Activated naive CD4-positive, alpha-beta T cell (primary cell): ENCODE data around the gene IGSF21.

ENCODE experiments used
- DNase-seq, 4 experiments: peaks; one replicate each; lab custom pipeline; 2025; lab: John Stamatoyannopoulos, UW

The IGSF21 gene

GRCh38 chr1:18257778-18258177 lies 150.2 kb downstream of the IGSF21 start:
- no peak for DNase-seq

- no peak for DNase-seq
Measured at GRCh38 chr1:18261891-18262290, 154.3 kb downstream of the IGSF21 start.

- DNase-seq: no peak
Measured at GRCh38 chr1:18262726-18263125, 155.1 kb downstream of the IGSF21 start.

GRCh38 chr1:18263547-18264120 lies 156.0 kb downstream of the IGSF21 start:
- no peak for DNase-seq

- no peak for DNase-seq
Measured at GRCh38 chr1:18264450-18265039, 156.9 kb downstream of the IGSF21 start.

GRCh38 chr1:18265641-18266040 lies 158.0 kb downstream of the IGSF21 start:
- DNase-seq: no peak

- no peak for DNase-seq
Measured at GRCh38 chr1:18266391-18266790, 158.8 kb downstream of the IGSF21 start.

GRCh38 chr1:18271336-18271735 lies 163.7 kb downstream of the IGSF21 start:
- no peak for DNase-seq

- no peak for DNase-seq
Measured at GRCh38 chr1:18278946-18279345, 171.3 kb downstream of the IGSF21 start.

- no peak for DNase-seq
Measured at GRCh38 chr1:18279351-18280074, 171.9 kb downstream of the IGSF21 start.

GRCh38 chr1:18280956-18281355 lies 173.4 kb downstream of the IGSF21 start:
- no peak for DNase-seq

- DNase-seq: no peak
Measured at GRCh38 chr1:18282851-18283600, 175.4 kb downstream of the IGSF21 start.

GRCh38 chr1:18283601-18284385 lies 176.2 kb downstream of the IGSF21 start:
- DNase-seq: no peak

GRCh38 chr1:18284805-18285537 lies 177.4 kb downstream of the IGSF21 start:
- DNase-seq: no peak

GRCh38 chr1:18285538-18285924 lies 177.9 kb downstream of the IGSF21 start:
- DNase-seq: no peak

GRCh38 chr1:18288722-18289121 lies 181.1 kb downstream of the IGSF21 start:
- DNase-seq: no peak

GRCh38 chr1:18289597-18289996 lies 182.0 kb downstream of the IGSF21 start:
- DNase-seq: no peak

GRCh38 chr1:18290740-18291412 lies 183.3 kb downstream of the IGSF21 start:
- DNase-seq: no peak

GRCh38 chr1:18292531-18292930 lies 184.9 kb downstream of the IGSF21 start:
- no peak for DNase-seq

- no peak for DNase-seq
Measured at GRCh38 chr1:18293291-18293690, 185.7 kb downstream of the IGSF21 start.
